HepG2 (cell line): ENCODE data around the gene SLC4A11. TPM values are rescaled to one million over a fixed set of nuclear protein-coding genes. Genes with fewer than 3 reads are reported as not detected.
A peak's percentile ranks its signal among the peaks of the same experiment; 100 is the strongest.

Experiments
- BATF2 ChIP-seq: sonication (generic); formaldehyde crosslinking; IDR thresholded peaks from 2 replicates; pipeline ENCODE4 v1.8.0; 2022; ENCODE audit warnings: mild to moderate bottlenecking, missing genetic modification reagents, moderate library complexity
- GLI4 ChIP-seq: sonication (generic); formaldehyde crosslinking; IDR thresholded peaks from 2 replicates; pipeline ENCODE4 v1.5.1; 2020; ENCODE audit warnings: missing genetic modification reagents, mild to moderate bottlenecking, moderate library complexity, borderline replicate concordance
- GLMP ChIP-seq: sonication (generic); formaldehyde crosslinking; IDR thresholded peaks from 2 replicates; pipeline ENCODE4 v1.9.0; 2021; ENCODE audit warnings: missing genetic modification reagents, mild to moderate bottlenecking, borderline replicate concordance
- HNRNPL ChIP-seq: fragments of 200-400 bp; formaldehyde crosslinking; IDR thresholded peaks from 2 replicates; pipeline ENCODE4 v1.6.1; 2017; ENCODE audit warnings: mild to moderate bottlenecking, low read depth, low read length
- IRF2 ChIP-seq: IDR thresholded peaks from 2 replicates; pipeline ENCODE4 v1.6.1; 2018; ENCODE audit warnings: missing genetic modification reagents, missing compliant biosample characterization
- KDM1A ChIP-seq: IDR thresholded peaks from 2 replicates; pipeline ENCODE4 v1.6.1; 2016; ENCODE audit warnings: missing compliant biosample characterization
- KLF13 ChIP-seq: sonication (generic); formaldehyde crosslinking; IDR thresholded peaks from 2 replicates; pipeline ENCODE4 v1.4.0; 2020; ENCODE audit warnings: mild to moderate bottlenecking, missing genetic modification reagents
- PCBP1 ChIP-seq: fragments of 200-400 bp; formaldehyde crosslinking; IDR thresholded peaks from 2 replicates; pipeline ENCODE4 v1.6.1; 2017; ENCODE audit warnings: mild to moderate bottlenecking, low read depth, low read length, borderline replicate concordance
- PITX1 ChIP-seq: sonication (generic); formaldehyde crosslinking; IDR thresholded peaks from 2 replicates; pipeline ENCODE4 v1.5.1; 2020; ENCODE audit warnings: mild to moderate bottlenecking, missing genetic modification reagents
- RBM22 ChIP-seq: fragments of 200-400 bp; formaldehyde crosslinking; optimal IDR thresholded peaks from 2 replicates; pipeline ENCODE3; 2017; ENCODE audit warnings: mild to moderate bottlenecking, low read length, moderate library complexity
- SMAD3 ChIP-seq: sonication (generic); formaldehyde crosslinking; IDR thresholded peaks from 2 replicates; pipeline ENCODE4 v1.4.0; 2020; ENCODE audit warnings: missing genetic modification reagents
- SRF ChIP-seq: IDR thresholded peaks from 2 replicates; pipeline ENCODE4 v1.6.1; 2011; ENCODE audit warnings: mild to moderate bottlenecking, low read depth, low read length, moderate library complexity
- TFDP1 ChIP-seq: IDR thresholded peaks from 2 replicates; pipeline ENCODE4 v1.6.1; 2016; ENCODE audit warnings: missing compliant biosample characterization, missing genetic modification reagents, borderline replicate concordance
- ZBTB49 ChIP-seq: sonication (generic); formaldehyde crosslinking; IDR thresholded peaks from 2 replicates; pipeline ENCODE4 v1.4.0; 2020; ENCODE audit warnings: missing genetic modification reagents, borderline replicate concordance
- ZNF138 ChIP-seq: sonication (generic); formaldehyde crosslinking; IDR thresholded peaks from 2 replicates; pipeline ENCODE4 v1.5.0; 2020; ENCODE audit warnings: mild to moderate bottlenecking, low read depth, missing genetic modification reagents
- ZNF207 ChIP-seq: fragments of 450-650 bp; IDR thresholded peaks from 2 replicates; pipeline ENCODE4 v1.6.1; 2016; ENCODE audit warnings: antibody characterized with exemption, borderline replicate concordance
- ZNF260 ChIP-seq: sonication (generic); formaldehyde crosslinking; IDR thresholded peaks from 2 replicates; pipeline ENCODE4 v1.4.0; 2020; ENCODE audit warnings: missing genetic modification reagents, low read depth, mild to moderate bottlenecking, borderline replicate concordance
- ZNF350 ChIP-seq: sonication (generic); formaldehyde crosslinking; IDR thresholded peaks from 2 replicates; pipeline ENCODE4 v1.4.0; 2020; ENCODE audit warnings: mild to moderate bottlenecking, low read depth, missing genetic modification reagents, borderline replicate concordance
- ZNF607 ChIP-seq: sonication (generic); formaldehyde crosslinking; IDR thresholded peaks from 2 replicates; pipeline ENCODE4 v1.5.1; 2020; ENCODE audit warnings: missing genetic modification reagents, mild to moderate bottlenecking, borderline replicate concordance
- ZNF709 ChIP-seq: sonication (generic); formaldehyde crosslinking; IDR thresholded peaks from 2 replicates; pipeline ENCODE4 v1.5.0; 2020; ENCODE audit warnings: mild to moderate bottlenecking, missing genetic modification reagents
- ZNF746 ChIP-seq: sonication (generic); formaldehyde crosslinking; IDR thresholded peaks from 2 replicates; pipeline ENCODE4 v1.8.0; 2022; ENCODE audit warnings: mild to moderate bottlenecking, missing genetic modification reagents
- ZNF749 ChIP-seq: sonication (generic); formaldehyde crosslinking; IDR thresholded peaks from 2 replicates; pipeline ENCODE4 v1.8.0; 2022; ENCODE audit warnings: mild to moderate bottlenecking, missing genetic modification reagents, moderate library complexity, borderline replicate concordance
- ZNF775 ChIP-seq: sonication (generic); formaldehyde crosslinking; IDR thresholded peaks from 2 replicates; pipeline ENCODE4 v1.4.0; 2020; ENCODE audit warnings: missing genetic modification reagents, mild to moderate bottlenecking, moderate library complexity, borderline replicate concordance
- ZNF816 ChIP-seq: sonication (generic); formaldehyde crosslinking; IDR thresholded peaks from 2 replicates; pipeline ENCODE4 v1.8.0; 2022; ENCODE audit warnings: missing genetic modification reagents, mild to moderate bottlenecking, borderline replicate concordance
- polyA plus RNA-seq, 8 experiments: library from polyadenylated mRNA; depleted of rRNA in 3 of 8; stranded (reverse) in 7 of 8; unstranded in 1 of 8; fragments of >200 nt; fragmentation: Illumina TruSeq in 4 of 8; extraction: Trizol in 4 of 8; gene quantifications; 2 replicates each; pipeline versions ENCODE4 v1.2.1 to v1.2.3, GENCODE V29; 2011 to 2016; ENCODE audit warnings: low read depth in 4 of 8, missing spikeins in 1 of 8, mixed read lengths in 1 of 8; ENCODE audit not compliant: insufficient read depth in 1 of 8
- total RNA-seq, 5 experiments: library from RNA; depleted of rRNA; stranded (reverse); fragments of >200 nt; fragmentation: Illumina TruSeq; extraction: Trizol; gene quantifications; 2 replicates each; pipeline ENCODE4 v1.2.3, GENCODE V29; 2016; ENCODE audit warnings: low read depth in 1 of 5

Gene SLC4A11
- total and polyA plus RNA-seq, 2 of the 13 experiments (the other 11 are each of a cell fraction or from before 2014, with no cell fraction given) = 3.9 to 27.0 TPM

- TF ChIP-seq PCBP1 (peak; percentile 58; the same call in 1 of the 2 replicates), TFDP1 (0 out of 2 replicates have a peak, but pooled peaks have one; percentile 18), SMAD3 (CRISPR knock-in tag) (no peak), HNRNPL (0 out of 2 replicates have a peak, but pooled peaks have one; percentile 24), KLF13 (CRISPR knock-in tag) (no peak; the same call in 1 of the 2 replicates), PITX1 (0 out of 2 replicates have a peak, but pooled peaks have one; percentile 34), ZNF775 (CRISPR knock-in tag) (no peak), GLMP (no peak), ZNF260 (CRISPR knock-in tag) (no peak), IRF2 (no peak), ZNF350 (CRISPR knock-in tag) (no peak; the same call in none of the 2 replicates), BATF2 (0 out of 2 replicates have a peak, but pooled peaks have one; percentile 4), ZNF207 (no peak), ZNF749 (CRISPR knock-in tag) (peak; percentile 85; the same call in 1 of the 2 replicates), ZBTB49 (no peak), SRF (no peak), ZNF746 (CRISPR knock-in tag) (no peak), ZNF816 (CRISPR knock-in tag) (no peak), KDM1A (CRISPR knock-in tag) (no peak), ZNF138 (no peak; the same call in 1 of the 2 replicates), ZNF709 (CRISPR knock-in tag) (no peak; the same call in 1 of the 2 replicates), GLI4 (CRISPR knock-in tag) (0 out of 2 replicates have a peak, but pooled peaks have one; percentile 32), RBM22 (no peak), ZNF607 (CRISPR knock-in tag) (0 out of 2 replicates have a peak, but pooled peaks have one; percentile 43)
Measured at GRCh38 chr20:3239026-3239866, at the start of gene SLC4A11 (continued).
